Activated T-cell treated with anti-CD3 and anti-CD28 coated beads for 4 hours (primary cell): ENCODE results near the gene ARID1B.
"Not testable (repeated sequence)": the region's sequence is repeated elsewhere in the genome, so short reads cannot be mapped to it uniquely, and the experiment has no call there.

Source experiments
- DNase-seq: peaks from one replicate; pipeline ENCODE4 v3.0.0-alpha.2; 2020

Gene ARID1B

DNA sequence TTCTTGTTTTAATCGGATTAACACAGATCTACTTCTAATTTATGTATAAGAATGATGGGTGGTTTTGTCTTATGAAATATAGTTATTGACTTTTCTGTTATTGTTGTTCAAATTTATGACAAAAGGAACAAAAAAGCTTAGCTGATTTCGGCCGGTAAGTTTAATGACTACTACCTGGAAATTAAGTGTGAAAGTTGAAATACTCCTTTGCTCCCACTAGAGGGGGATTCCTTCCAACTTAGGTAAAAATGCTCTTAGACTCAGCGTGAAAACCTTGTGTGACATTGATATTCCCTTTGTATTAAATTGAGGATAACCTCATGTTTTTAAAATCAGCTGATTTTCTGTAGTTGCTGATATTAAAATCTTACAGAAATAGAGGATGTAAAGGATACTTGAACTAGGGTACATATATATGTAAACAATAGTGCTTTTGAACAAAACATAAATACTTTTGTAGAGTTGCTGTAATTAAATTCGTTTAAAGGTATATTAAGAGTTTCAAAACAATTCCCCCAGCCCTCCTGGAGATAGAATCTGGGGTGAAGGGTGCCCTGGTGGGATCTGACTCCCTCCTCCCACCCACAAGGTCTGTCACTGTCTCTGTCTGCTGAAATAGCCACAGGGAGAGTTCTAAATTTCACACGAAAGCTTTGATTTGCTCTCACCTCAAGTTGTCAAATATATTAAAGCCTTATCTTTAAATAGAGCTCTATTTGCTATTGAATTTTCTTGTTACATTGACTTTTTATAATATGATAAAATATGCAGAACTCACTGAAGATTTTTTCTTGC, 257.5 kb downstream of the ARID1B start:
- no peak for DNase-seq

DNA sequence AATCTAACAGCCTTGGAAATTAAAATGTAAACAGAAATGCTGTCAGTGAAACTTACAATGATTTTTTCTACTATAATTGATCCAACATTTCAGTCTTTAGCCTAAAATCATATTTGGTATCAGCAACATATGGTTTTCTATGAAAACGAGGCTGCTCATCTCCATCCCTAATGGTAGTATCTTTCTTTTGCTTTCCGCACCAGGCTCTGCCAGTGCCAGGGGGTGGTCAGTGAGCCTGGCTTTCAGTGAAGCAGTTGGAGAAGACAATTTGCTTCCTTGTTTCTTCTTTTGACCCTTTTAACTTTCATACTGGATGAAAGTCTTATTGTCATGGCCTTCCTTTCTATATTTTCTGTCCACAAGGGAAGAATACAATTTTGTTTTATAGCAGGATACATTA, 258.4 kb downstream of the ARID1B start:
- no peak for DNase-seq

- no peak for DNase-seq
Measured at GRCh38 chr6:157036245-157036711, 259.1 kb downstream of the ARID1B start.

DNA sequence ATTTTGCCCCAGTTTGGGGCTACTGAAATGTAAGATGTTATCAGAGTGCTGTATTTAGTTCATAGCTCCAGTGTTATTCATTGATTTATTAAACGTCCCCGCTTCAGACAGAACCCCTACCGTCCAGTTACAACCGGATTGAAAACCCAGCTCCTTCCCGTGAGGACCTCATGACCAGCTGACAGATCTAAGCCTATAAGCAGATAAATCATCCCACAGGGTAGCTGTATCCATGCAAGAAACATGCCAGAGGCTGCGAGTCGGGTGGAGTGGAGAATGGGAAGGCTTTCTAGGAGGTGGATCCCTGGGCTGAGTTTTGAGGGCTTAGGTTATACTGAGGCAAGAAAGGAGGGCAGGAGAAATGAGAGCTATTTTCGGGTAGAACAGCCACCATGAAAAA, 260.0 kb downstream of the ARID1B start:
- DNase-seq = no peak

- no peak for DNase-seq
Measured at GRCh38 chr6:157038610-157039009, 261.4 kb downstream of the ARID1B start.

DNA sequence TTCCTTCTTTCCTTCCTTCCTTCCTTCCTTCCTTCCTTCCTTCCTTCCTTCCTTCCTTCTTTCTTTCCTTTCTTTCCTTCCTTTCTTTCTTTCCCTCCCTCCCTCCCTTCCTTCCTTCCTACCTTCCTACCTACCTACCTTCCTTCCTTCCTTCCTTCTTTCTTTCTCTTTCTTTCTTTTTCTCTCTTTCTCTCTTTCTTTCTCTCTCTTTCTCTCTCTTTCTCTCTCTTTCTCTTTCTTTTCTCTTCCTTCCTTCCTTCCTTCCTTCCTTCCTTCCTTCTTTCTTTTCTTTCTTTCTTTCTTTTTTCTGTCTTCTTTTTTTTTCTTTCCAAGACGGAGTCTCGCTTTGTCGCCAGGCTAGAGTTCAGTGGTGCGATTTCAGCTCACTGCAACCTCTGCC, 262.5 kb downstream of the ARID1B start:
- DNase-seq = not testable (repeated sequence)

GRCh38 chr6:157040191-157040590, 263.0 kb downstream of the ARID1B start:
- no peak for DNase-seq

GRCh38 chr6:157045831-157046454, 268.8 kb downstream of the ARID1B start:
- DNase-seq = no peak

DNA sequence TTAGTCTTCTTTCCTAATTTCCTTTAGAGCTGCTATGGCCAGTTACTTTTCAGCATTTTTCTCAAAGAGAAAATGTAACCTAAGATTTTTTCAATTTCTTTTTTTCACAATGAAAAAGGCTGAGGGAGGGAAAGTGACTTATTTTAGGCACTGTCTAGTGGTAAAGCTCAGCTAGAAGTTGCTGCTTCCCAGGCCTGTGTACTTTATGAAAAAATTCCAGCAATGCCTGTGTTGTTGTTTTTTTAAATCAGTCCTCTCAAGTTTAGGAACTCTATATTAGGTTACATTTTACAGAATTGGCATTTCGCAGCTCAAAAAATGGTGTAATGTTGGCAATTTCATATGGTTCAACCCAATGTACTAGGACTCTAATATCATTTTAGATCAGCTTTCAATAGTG, 269.6 kb downstream of the ARID1B start:
- no peak for DNase-seq

DNA sequence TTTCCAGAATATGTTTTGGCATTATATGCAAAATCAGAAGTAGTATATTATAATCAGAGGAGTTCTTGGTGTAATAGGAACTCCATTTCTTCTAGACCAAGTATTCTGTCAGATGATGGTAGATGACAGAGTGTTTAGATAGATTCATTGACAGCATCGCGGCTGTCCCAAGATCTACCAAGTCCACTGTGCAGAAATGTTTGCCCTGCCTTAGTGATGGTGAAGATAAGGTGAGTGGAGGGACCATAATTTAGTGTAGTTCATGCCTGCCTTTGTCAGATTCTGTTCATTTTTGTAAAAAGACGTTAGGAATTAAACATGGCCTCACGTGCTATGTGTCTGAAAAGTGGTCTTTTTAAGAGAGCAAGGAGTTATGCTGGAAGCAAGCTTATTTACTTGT, 270.1 kb downstream of the ARID1B start:
- DNase-seq = no peak

- DNase-seq = no peak
Measured at GRCh38 chr6:157047951-157048350, 270.8 kb downstream of the ARID1B start.

DNA sequence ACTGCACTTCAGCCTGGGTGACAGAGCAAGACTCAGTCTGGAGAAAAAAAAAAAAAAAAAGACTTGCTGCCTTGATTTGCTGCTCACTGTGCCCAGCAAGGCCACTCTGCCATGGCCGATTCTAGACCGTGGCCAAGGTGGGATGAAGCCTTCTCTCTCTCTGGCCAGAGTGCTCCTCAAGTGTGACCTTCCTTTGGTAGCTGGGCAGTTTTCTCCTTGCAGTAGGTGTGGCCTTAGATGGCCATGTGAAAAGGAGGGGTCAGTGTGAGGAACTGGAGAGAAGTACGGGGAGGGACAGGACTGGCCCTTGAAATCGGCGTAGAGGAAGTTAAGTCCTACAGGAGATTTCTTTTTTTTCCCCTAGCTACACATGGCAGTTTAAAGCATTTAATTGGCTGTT, 272.0 kb downstream of the ARID1B start:
- DNase-seq = no peak

DNA sequence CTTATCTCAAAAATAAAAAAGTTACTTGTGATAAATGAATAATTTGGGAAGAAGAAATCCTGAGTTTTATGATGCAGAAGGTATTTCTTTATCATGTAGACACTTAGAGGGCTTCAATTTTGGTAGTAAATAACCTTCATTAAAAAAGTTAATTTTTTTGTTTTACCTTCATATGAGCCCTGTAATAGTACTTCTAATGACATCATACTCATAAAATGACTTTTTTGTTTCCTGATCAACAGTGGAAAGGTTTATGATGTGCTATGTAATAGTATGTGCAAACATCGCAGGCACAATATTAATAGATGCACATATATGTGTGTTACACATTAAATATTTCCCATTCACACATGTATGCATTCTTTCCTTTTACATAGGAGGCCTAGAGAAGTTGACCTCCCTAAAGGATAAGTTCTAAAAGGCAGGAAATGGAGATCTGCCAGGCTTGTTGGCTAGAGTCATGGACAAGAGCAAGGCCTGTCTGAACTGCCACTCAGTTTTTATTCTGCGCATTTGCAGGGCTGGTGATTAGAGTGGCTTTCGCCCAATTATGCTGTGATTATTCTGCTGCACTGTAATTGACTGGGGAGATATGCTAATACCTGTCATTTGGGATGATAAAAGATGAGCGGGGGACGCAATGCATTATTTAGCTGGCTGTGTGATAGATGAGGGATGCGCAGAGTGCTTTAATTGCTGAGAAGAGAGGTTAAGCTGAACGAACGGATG, 273.5 kb downstream of the ARID1B start:
- no peak for DNase-seq

DNA sequence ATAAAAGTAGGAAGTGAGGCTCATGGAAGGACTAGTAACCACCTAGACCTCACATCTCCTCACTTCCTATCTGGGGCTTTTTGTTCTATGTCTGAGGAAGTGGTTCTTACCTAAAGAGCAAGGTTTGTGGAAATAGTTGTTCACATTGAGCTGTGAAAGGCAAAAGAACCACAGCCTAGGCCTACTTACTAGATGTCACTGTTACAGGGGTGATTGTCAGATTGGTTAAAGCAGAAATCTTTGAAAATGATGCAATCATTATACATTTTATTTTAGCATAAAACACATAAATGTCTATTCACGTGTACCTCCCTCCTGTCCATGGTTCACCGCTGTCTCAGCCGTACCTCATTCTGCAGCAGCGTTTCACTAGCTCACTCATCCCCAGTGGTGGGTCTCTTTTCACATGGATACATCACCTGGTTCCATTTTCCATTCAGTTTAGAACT, 277.4 kb downstream of the ARID1B start:
- DNase-seq = peak; percentile 13

DNA sequence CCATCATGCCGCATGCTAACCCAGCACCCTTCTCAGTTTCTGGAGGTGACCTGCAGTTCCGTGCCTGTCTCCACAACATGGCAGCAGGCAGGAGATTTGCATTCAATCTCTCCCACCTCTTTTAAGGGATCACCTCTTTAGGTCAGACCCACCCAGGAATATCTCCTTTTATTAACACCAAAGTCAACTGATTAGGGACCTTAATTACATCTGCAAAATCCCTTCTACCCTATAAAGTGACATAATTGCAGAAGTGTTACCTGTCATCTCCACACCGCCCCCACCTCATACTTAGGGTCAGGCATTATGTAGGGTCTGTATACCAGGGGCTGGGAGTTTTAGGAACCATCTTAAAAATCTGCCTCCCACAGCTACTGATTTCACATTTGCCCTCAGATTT, 278.7 kb downstream of the ARID1B start:
- DNase-seq = no peak

- no peak for DNase-seq
Measured at GRCh38 chr6:157056275-157056674, 279.1 kb downstream of the ARID1B start.

DNA sequence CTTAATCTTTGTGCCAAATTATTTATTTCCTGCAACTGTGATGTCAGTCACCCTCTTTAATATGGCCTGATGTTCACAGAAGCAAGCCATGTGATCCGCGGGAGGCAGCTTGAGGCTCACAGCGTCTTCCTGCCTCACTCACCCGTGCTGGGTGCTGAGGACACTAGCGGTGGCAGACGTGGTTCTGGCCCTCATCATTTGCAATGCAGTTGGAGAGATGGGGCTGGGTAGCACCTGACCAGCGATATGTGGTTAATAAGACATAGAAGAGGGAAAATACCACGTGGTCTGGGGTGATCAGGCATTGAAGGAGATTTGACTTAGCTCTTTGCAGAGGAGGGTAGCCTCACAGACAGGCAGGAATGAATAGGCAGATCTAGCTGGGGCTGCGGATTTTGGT, 281.4 kb downstream of the ARID1B start:
- no peak for DNase-seq

- no peak for DNase-seq
Measured at GRCh38 chr6:157059781-157060180, 282.6 kb downstream of the ARID1B start.

DNA sequence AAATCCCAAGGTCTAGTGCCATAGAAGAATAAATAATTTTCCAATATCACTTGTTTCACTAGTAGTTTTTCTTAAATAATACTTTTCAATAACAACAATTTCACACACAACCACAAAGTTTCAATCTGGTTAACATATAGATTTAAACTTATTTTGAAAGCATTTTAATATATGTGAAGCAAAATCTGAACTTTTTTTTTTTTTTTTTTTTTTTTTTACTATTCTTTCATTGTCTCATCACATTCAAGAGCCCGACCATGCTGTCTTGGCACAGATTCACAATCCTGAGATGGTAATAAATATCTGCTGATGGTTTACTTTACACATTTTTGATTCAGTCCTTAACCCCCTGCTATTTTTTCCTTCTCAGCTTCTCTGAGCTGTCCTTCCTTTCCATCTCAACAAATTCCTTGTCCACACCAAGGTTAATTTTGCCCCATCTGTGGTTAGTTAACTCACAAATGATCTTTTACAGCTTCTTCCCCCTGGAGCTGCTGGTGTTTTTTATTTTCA, 283.3 kb downstream of the ARID1B start:
- DNase-seq = no peak

- no peak for DNase-seq
Measured at GRCh38 chr6:157061770-157062594, 284.8 kb downstream of the ARID1B start.

DNA sequence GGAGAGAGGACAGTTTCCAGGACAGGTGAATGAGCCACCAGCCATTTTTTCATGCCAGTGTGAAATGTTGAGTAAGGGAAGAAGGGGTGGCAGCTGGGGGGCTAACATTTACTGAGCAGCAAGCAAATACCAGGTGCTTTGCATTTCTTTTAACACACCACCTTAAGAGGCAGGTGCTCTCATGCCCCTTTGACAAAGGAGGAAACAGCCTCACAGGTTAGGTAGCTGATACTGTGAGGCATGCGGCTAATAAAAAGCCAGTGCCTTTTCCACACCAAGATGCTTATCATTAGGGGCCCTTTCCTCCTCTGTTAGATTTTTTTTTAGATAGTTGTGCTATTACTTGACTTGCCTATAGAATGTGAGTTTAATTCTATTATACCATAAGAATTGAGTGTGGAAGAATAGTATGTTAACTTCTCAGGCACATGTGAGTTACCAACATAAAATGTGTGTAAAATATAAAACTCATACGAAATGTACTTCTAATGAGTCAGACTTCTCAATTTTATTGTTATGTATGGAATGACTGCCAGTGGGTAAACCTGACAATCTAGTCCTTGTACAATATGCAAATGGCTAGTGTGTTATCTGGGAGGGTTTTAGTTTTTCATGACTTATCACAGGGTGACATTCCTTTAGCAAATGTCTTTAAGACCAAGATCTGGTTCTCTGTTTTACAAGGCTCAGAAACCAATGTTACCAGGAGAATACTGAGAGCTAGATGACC, 286.2 kb downstream of the ARID1B start:
- DNase-seq = no peak

DNA sequence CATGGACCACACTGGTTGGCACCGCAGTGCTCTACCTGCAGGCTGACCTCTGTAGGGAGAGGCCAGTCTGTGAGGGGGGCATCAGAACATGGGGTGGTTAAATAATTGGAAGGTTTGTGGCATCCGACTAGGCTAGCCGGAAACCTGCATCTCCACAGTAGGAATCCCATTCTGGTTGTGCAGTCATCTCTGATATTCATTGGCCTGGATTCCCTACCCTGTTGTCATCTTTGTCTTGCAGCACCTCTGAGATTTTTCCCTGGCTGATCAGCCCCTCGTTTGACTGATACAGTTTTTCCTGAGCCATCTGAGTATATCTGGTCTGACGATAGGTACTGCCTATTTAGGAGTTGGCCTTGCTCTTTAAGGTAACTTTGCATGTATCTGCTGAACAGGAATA, 286.7 kb downstream of the ARID1B start:
- DNase-seq = no peak
